HEK293 (cell line): ENCODE results near the gene FAM81A.

ENCODE experiments used
- CTCF ChIA-PET: fragments of 350-600 bp; formaldehyde crosslinking; extraction: SDS; loops from one replicate; lab custom pipeline; 2021; ENCODE audit warnings: antibody characterized with exemption; lab: Yijun Ruan, JAX
- POLR2A ChIA-PET: fragments of 300-600 bp; formaldehyde crosslinking; extraction: SDS; loops from one replicate; lab custom pipeline; 2020; ENCODE audit warnings: antibody characterized with exemption, inconsistent platforms; lab: Yijun Ruan, JAX
- H3K27ac ChIP-seq: fragments of 200-500 bp; sonication (Bioruptor generic); 2 replicates; pipeline ENCODE4 v1.5.1; 2014; ENCODE audit warnings: low read depth, low read length, control low read depth, inconsistent platforms; ENCODE audit errors: extremely low read depth
- H3K36me3 ChIP-seq, 2 experiments: fragments of 200-500 bp in 1 of 2; sonication (Bioruptor generic) in 1 of 2; 1 replicate in 1 of 2; 2 replicates in 1 of 2; pipeline ENCODE4 v1.5.1; 2014 to 2017; ENCODE audit warnings: inconsistent platforms in 2 of 2, low read length in 2 of 2; ENCODE audit not compliant: control insufficient read depth in 2 of 2, insufficient read depth in 1 of 2
- H3K4me1 ChIP-seq: fragments of 200-500 bp; sonication (Bioruptor generic); 2 replicates; pipeline ENCODE4 v1.5.1; 2014; ENCODE audit warnings: mild to moderate bottlenecking, low read length, inconsistent platforms; ENCODE audit not compliant: control insufficient read depth, insufficient read depth
- H3K4me3 ChIP-seq: 2 replicates; pipeline ENCODE4 v1.5.1; 2011; ENCODE audit warnings: low read depth, mild to moderate bottlenecking, control low read depth, low read length, moderate library complexity
- H3K9me3 ChIP-seq: fragments of 200-500 bp; sonication (Bioruptor generic); 2 replicates; pipeline ENCODE4 v1.5.1; 2014; ENCODE audit warnings: low read depth, low read length, inconsistent platforms; ENCODE audit not compliant: control insufficient read depth, insufficient read depth
- HOXC10 ChIP-seq: sonication (generic); formaldehyde crosslinking; IDR thresholded peaks from 2 replicates; pipeline ENCODE4 v1.8.1; 2023; ENCODE audit warnings: mild to moderate bottlenecking, missing genetic modification reagents
- KLF1 ChIP-seq: fragments of 450-650 bp; formaldehyde crosslinking; IDR thresholded peaks from 2 replicates; pipeline ENCODE4 v1.5.1; 2016; ENCODE audit warnings: missing biosample characterization, missing genetic modification characterization
- OSR2 ChIP-seq: fragments of 450-650 bp; formaldehyde crosslinking; IDR thresholded peaks from 2 replicates; pipeline ENCODE4 v1.5.1; 2016; ENCODE audit warnings: missing biosample characterization, missing genetic modification characterization
- ZNF112 ChIP-seq: fragments of 450-650 bp; formaldehyde crosslinking; IDR thresholded peaks from 2 replicates; pipeline ENCODE4 v1.5.0; 2017; ENCODE audit warnings: missing biosample characterization, missing genetic modification characterization
- ZNF157 ChIP-seq: fragments of 450-650 bp; formaldehyde crosslinking; IDR thresholded peaks from 2 replicates; pipeline ENCODE4 v1.5.1; 2016; ENCODE audit warnings: missing biosample characterization, missing genetic modification characterization
- ZNF24 ChIP-seq: fragments of 450-650 bp; formaldehyde crosslinking; IDR thresholded peaks from 2 replicates; pipeline ENCODE4 v1.5.1; 2016; ENCODE audit warnings: missing biosample characterization, missing genetic modification characterization
- ZNF311 ChIP-seq: fragments of 450-650 bp; formaldehyde crosslinking; IDR thresholded peaks from 2 replicates; pipeline ENCODE4 v1.5.1; 2017; ENCODE audit warnings: missing biosample characterization, missing genetic modification characterization, borderline replicate concordance
- ZNF555 ChIP-seq: fragments of 450-650 bp; formaldehyde crosslinking; conservative IDR thresholded peaks from 2 replicates; pipeline ENCODE4 v1.5.1; 2017; ENCODE audit warnings: missing biosample characterization, mild to moderate bottlenecking, missing genetic modification characterization, inconsistent platforms
- ZNF600 ChIP-seq: fragments of 450-650 bp; formaldehyde crosslinking; IDR thresholded peaks from 2 replicates; pipeline ENCODE4 v1.5.1; 2016; ENCODE audit warnings: missing biosample characterization, missing genetic modification characterization
- ZSCAN16 ChIP-seq: fragments of 450-650 bp; formaldehyde crosslinking; IDR thresholded peaks from 2 replicates; pipeline ENCODE4 v1.5.1; 2016; ENCODE audit warnings: missing biosample characterization, missing genetic modification characterization
- TF ChIP-seq, protein P1 (sequence below): fragments of 450-650 bp; formaldehyde crosslinking; conservative IDR thresholded peaks from 2 replicates; pipeline ENCODE4 v1.5.1; 2016; ENCODE audit warnings: low read depth, missing biosample characterization, missing genetic modification characterization
- TF ChIP-seq, protein P2 (sequence below): fragments of 450-650 bp; formaldehyde crosslinking; IDR thresholded peaks from 2 replicates; pipeline ENCODE4 v1.5.1; 2016; ENCODE audit warnings: missing biosample characterization, missing genetic modification characterization
- TF ChIP-seq, protein P3 (sequence below): fragments of 450-650 bp; formaldehyde crosslinking; IDR thresholded peaks from 2 replicates; pipeline ENCODE4 v1.5.1; 2016; ENCODE audit warnings: missing biosample characterization, missing genetic modification characterization
- TF ChIP-seq, protein P4 (sequence below): fragments of 450-650 bp; formaldehyde crosslinking; IDR thresholded peaks from 2 replicates; pipeline ENCODE4 v1.5.1; 2016; ENCODE audit warnings: missing biosample characterization, missing genetic modification characterization
- TF ChIP-seq, protein P5 (sequence below): fragments of 450-650 bp; formaldehyde crosslinking; IDR thresholded peaks from 2 replicates; pipeline ENCODE4 v1.5.1; 2016; ENCODE audit warnings: missing biosample characterization, missing genetic modification characterization

Gene FAM81A

DNA sequence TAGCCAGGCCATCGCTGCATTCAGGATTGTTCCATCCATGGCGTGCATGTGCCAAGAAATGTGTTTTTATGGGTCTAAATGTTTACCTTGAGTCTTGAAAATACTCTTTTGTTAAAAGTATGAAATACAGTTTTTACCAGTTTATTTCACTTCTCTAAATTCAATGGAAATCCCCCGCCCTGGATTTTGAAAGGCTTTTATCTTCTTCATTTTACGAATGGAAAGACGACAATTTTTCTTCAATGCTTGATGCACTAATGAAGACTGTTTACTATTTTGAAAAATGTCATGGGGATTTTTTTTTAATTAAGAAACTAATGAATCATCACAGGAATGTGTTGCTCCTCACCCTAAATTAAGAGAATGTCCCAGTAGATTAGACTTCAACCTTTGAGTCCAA is 83.5 kb downstream of the FAM81A start:
- TF ChIP-seq ZNF24 (tag by site-specific recombination) (no peak), ZNF311 (tag by site-specific recombination) (no peak), ZNF112 (tag by site-specific recombination) (no peak), ZNF600 (no peak), KLF1 (tag by site-specific recombination) (no peak), ZSCAN16 (tag by site-specific recombination) (no peak), OSR2 (tag by site-specific recombination) (no peak), ZNF157 (tag by site-specific recombination) (no peak), HOXC10 (CRISPR knock-in tag) (no peak)
- TF ChIP-seq, protein P1, sequence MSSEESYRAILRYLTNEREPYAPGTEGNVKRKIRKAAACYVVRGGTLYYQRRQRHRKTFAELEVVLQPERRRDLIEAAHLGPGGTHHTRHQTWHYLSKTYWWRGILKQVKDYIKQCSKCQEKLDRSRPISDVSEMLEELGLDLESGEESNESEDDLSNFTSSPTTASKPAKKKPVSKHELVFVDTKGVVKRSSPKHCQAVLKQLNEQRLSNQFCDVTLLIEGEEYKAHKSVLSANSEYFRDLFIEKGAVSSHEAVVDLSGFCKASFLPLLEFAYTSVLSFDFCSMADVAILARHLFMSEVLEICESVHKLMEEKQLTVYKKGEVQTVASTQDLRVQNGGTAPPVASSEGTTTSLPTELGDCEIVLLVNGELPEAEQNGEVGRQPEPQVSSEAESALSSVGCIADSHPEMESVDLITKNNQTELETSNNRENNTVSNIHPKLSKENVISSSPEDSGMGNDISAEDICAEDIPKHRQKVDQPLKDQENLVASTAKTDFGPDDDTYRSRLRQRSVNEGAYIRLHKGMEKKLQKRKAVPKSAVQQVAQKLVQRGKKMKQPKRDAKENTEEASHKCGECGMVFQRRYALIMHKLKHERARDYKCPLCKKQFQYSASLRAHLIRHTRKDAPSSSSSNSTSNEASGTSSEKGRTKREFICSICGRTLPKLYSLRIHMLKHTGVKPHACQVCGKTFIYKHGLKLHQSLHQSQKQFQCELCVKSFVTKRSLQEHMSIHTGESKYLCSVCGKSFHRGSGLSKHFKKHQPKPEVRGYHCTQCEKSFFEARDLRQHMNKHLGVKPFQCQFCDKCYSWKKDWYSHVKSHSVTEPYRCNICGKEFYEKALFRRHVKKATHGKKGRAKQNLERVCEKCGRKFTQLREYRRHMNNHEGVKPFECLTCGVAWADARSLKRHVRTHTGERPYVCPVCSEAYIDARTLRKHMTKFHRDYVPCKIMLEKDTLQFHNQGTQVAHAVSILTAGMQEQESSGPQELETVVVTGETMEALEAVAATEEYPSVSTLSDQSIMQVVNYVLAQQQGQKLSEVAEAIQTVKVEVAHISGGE: no peak
- TF ChIP-seq, protein P2, sequence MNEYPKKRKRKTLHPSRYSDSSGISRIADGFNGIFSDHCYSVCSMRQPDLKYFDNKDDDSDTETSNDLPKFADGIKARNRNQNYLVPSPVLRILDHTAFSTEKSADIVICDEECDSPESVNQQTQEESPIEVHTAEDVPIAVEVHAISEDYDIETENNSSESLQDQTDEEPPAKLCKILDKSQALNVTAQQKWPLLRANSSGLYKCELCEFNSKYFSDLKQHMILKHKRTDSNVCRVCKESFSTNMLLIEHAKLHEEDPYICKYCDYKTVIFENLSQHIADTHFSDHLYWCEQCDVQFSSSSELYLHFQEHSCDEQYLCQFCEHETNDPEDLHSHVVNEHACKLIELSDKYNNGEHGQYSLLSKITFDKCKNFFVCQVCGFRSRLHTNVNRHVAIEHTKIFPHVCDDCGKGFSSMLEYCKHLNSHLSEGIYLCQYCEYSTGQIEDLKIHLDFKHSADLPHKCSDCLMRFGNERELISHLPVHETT (tag by site-specific recombination): no peak
- TF ChIP-seq, protein P3, sequence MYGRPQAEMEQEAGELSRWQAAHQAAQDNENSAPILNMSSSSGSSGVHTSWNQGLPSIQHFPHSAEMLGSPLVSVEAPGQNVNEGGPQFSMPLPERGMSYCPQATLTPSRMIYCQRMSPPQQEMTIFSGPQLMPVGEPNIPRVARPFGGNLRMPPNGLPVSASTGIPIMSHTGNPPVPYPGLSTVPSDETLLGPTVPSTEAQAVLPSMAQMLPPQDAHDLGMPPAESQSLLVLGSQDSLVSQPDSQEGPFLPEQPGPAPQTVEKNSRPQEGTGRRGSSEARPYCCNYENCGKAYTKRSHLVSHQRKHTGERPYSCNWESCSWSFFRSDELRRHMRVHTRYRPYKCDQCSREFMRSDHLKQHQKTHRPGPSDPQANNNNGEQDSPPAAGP (tag by site-specific recombination): no peak
- TF ChIP-seq, protein P4, sequence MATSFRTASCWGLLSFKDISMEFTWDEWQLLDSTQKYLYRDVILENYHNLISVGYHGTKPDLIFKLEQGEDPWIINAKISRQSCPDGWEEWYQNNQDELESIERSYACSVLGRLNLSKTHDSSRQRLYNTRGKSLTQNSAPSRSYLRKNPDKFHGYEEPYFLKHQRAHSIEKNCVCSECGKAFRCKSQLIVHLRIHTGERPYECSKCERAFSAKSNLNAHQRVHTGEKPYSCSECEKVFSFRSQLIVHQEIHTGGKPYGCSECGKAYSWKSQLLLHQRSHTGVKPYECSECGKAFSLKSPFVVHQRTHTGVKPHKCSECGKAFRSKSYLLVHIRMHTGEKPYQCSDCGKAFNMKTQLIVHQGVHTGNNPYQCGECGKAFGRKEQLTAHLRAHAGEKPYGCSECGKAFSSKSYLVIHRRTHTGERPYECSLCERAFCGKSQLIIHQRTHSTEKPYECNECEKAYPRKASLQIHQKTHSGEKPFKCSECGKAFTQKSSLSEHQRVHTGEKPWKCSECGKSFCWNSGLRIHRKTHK (tag by site-specific recombination): no peak
- TF ChIP-seq, protein P5, sequence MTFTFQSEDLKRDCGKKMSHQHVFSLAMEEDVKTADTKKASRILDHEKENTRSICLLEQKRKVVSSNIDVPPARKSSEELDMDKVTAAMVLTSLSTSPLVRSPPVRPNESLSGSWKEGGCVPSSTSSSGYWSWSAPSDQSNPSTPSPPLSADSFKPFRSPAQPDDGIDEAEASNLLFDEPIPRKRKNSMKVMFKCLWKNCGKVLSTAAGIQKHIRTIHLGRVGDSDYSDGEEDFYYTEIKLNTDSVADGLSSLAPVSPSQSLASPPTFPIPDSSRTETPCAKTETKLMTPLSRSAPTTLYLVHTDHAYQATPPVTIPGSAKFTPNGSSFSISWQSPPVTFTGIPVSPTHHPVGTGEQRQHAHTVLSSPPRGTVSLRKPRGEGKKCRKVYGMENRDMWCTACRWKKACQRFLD (tag by site-specific recombination): no peak
- no peak overlapping the region for H3K27ac ChIP-seq
- H3K4me1 ChIP-seq: no peaks in the 10 kb centered on the region
- ChIA-PET POLR2A (no interaction called here), CTCF (no interaction called here)
- no peak overlapping the region for H3K4me3 ChIP-seq
- no peaks in the 10 kb centered on the region for H3K36me3 ChIP-seq
- no peaks in the 10 kb centered on the region for H3K9me3 ChIP-seq

DNA sequence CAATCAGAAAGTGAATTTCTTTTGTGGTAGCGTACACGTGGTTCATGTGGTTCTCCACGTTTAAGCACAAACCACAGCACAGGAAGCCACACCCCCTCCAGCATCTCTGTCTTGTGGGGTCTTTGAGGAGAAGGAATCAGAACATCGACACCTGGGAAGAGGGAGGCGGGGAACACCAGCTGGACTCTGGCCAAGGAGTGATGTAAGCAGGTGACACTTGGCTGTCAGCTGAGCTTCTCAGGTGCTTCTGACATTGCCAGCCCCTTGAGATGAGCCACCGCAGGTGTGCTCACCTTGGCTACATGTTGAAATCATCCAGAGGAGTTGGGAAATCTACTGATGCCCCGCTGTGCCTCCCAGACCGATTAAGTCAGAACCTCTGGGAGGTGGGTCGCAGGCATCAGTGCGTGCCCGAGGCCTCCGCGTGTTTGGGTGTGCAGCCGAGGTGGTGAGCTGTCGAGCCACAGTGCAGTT is 85.0 kb downstream of the FAM81A start:
- no peaks in the 10 kb centered on the region for H3K9me3 ChIP-seq
- ChIA-PET POLR2A (no interaction called here), CTCF (interaction anchor here (0.7 to 2.0 kb wide), 3 partner anchors 10 to 128 kb away, joined by 4 to 8 read pairs (median 5); no protein-coding TSS in a partner anchor)
- no peak for TF ChIP-seq ZNF555 (tag by site-specific recombination)
- H3K4me1 ChIP-seq: no peaks in the 10 kb centered on the region
- no peak overlapping the region for H3K4me3 ChIP-seq
- no peaks in the 10 kb centered on the region for H3K36me3 ChIP-seq
- H3K27ac ChIP-seq: no peak overlapping the region
